ENCODE results near the gene IL17RC.

IL17RC gene

GRCh38 chr3:9916346-9916733 lies 558 bp upstream of the IL17RC start:
- no CpG with 5 or more reads among the region's 7 CpGs for WGBS (ENCODE audit: insufficient coverage, insufficient read length)
- H3K36me3 ChIP-seq (ENCODE audit: control insufficient read depth, insufficient read depth, low read length), result no peaks in the 10 kb centered on the region; the same call in 1 of the 2 replicates
- H3K4me3 ChIP-seq (ENCODE audit: low read length), result no peak overlapping the region
- no peaks in the 10 kb centered on the region for H3K9me3 ChIP-seq (ENCODE audit: control insufficient read depth, insufficient read depth, low read length)
- no peak overlapping the region for H3K27ac ChIP-seq (ENCODE audit: low read length)
- no peak for DNase-seq (ENCODE audit: low read depth, low spot score)
- peaks cover 8% of the 10 kb centered on the region for H3K4me1 ChIP-seq (ENCODE audit: control insufficient read depth, insufficient read depth, low read length)
- no peaks in the 10 kb centered on the region for H3K27me3 ChIP-seq (ENCODE audit: control insufficient read depth, insufficient read depth, low read length)

DNA sequence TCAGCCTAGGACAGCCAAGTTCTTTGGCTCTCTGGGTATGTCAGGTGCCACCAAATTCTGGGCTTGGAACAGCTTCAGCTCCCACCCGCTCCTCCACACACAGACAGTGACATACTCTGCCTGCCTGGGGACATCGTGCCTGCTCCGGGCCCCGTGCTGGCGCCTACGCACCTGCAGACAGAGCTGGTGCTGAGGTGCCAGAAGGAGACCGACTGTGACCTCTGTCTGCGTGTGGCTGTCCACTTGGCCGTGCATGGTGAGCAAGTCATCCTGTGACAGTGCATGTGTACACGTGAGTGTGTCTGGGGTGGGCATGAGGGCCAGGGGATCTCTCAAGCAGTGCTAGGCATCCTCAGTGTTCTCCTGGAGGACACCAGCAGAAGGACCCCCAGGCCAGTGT lies 922 bp downstream of the IL17RC start:
- H3K4me3 ChIP-seq (ENCODE audit: low read length), result no peak overlapping the region
- no CpG with 5 or more reads among the region's 10 CpGs for WGBS (ENCODE audit: insufficient coverage, insufficient read length)
- H3K27ac ChIP-seq (ENCODE audit: low read length), result no peak overlapping the region
- no peaks in the 10 kb centered on the region; the same call in 1 of the 2 replicates for H3K36me3 ChIP-seq (ENCODE audit: control insufficient read depth, insufficient read depth, low read length)
- DNase-seq (ENCODE audit: low read depth, low spot score), result no peak
- H3K9me3 ChIP-seq (ENCODE audit: control insufficient read depth, insufficient read depth, low read length), result no peaks in the 10 kb centered on the region
- H3K4me1 ChIP-seq (ENCODE audit: control insufficient read depth, insufficient read depth, low read length), result peaks cover 8% of the 10 kb centered on the region
- H3K27me3 ChIP-seq (ENCODE audit: control insufficient read depth, insufficient read depth, low read length), result no peaks in the 10 kb centered on the region

GRCh38 chr3:9918261-9919038 lies 1.6 kb downstream of the IL17RC start:
- whole genome bisulfite sequencing (ENCODE audit: insufficient coverage, insufficient read length), result no CpG with 5 or more reads among the region's 8 CpGs

GRCh38 chr3:9928158-9928557 lies 11.3 kb downstream of the IL17RC start:
- Histone ChIP-seq H3K27me3 (ENCODE audit: control insufficient read depth, insufficient read depth, low read length) (no peaks in the 10 kb centered on the region), H3K9me3 (ENCODE audit: control insufficient read depth, insufficient read depth, low read length) (no peaks in the 10 kb centered on the region), H3K27ac (ENCODE audit: low read length) (no peak overlapping the region), H3K36me3 (ENCODE audit: control insufficient read depth, insufficient read depth, low read length) (no peaks in the 10 kb centered on the region), H3K4me3 (ENCODE audit: low read length) (no peak overlapping the region), H3K4me1 (ENCODE audit: control insufficient read depth, insufficient read depth, low read length) (no peaks in the 10 kb centered on the region)
- no peak for DNase-seq (ENCODE audit: low read depth, low spot score)
- WGBS (ENCODE audit: insufficient coverage, insufficient read length), result no CpG with 5 or more reads among the region's 23 CpGs

More at GRCh38 chr3:9918261-9919038, 1.6 kb downstream of the IL17RC start:
- H3K36me3 ChIP-seq (ENCODE audit: control insufficient read depth, insufficient read depth, low read length), result no peaks in the 10 kb centered on the region; the same call in 1 of the 2 replicates
- H3K27me3 ChIP-seq (ENCODE audit: control insufficient read depth, insufficient read depth, low read length), result no peaks in the 10 kb centered on the region
- DNase-seq (ENCODE audit: low read depth, low spot score), result no peak
- no peak overlapping the region for H3K27ac ChIP-seq (ENCODE audit: low read length)
- no peak overlapping the region for H3K4me3 ChIP-seq (ENCODE audit: low read length)
- H3K9me3 ChIP-seq (ENCODE audit: control insufficient read depth, insufficient read depth, low read length), result no peaks in the 10 kb centered on the region
- H3K4me1 ChIP-seq (ENCODE audit: control insufficient read depth, insufficient read depth, low read length), result peaks cover 8% of the 10 kb centered on the region

DNA sequence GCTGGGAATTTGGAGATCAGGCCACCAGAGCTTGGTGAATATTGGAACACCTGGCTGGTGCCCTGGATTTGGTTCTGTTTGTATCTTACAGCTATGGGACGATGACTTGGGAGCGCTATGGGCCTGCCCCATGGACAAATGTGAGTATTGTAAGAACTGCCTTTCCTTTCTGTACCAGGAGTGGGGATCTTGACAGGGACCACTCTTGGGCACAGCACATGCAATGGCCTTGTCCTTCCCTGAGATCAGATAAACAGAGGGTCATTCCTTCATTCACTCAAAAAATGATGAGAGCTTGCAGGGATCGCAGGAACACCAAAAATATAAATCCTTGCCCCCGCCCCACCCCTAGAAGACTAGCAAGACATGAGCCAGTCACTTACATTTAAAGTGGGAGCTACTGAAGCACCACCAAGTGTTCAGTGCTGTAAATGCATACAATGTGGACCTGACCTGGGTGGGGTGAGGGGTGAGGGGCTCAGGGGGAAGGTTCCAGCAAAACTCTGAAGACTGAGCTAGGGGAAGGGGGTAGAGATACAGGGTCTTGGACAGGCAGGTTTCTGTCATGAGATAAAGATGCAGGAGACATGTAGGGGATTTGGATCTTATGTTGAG lies 14.0 kb downstream of the IL17RC start:
- DNase-seq (ENCODE audit: low read depth, low spot score), result no peak
- WGBS (ENCODE audit: insufficient coverage, insufficient read length), result no CpG with 5 or more reads among the region's 4 CpGs
- no peak overlapping the region for H3K4me3 ChIP-seq (ENCODE audit: low read length)
- H3K27ac ChIP-seq (ENCODE audit: low read length), result no peak overlapping the region
- H3K9me3 ChIP-seq (ENCODE audit: control insufficient read depth, insufficient read depth, low read length), result no peaks in the 10 kb centered on the region
- no peaks in the 10 kb centered on the region for H3K27me3 ChIP-seq (ENCODE audit: control insufficient read depth, insufficient read depth, low read length)
- 0 out of 2 replicates have a peak, but pooled peaks cover 2% of the 10 kb centered on the region for H3K4me1 ChIP-seq (ENCODE audit: control insufficient read depth, insufficient read depth, low read length)
- H3K36me3 ChIP-seq (ENCODE audit: control insufficient read depth, insufficient read depth, low read length), result no peaks in the 10 kb centered on the region

- WGBS (ENCODE audit: insufficient coverage, insufficient read length), result no CpG with 5 or more reads among the region's 13 CpGs
- no peaks in the 10 kb centered on the region for H3K9me3 ChIP-seq (ENCODE audit: control insufficient read depth, insufficient read depth, low read length)
- no peaks in the 10 kb centered on the region for H3K27me3 ChIP-seq (ENCODE audit: control insufficient read depth, insufficient read depth, low read length)
- no peak for DNase-seq (ENCODE audit: low read depth, low spot score)
- H3K4me3 ChIP-seq (ENCODE audit: low read length), result peak overlapping the region; percentile 80; the same call in 1 of the 2 replicates
- H3K4me1 ChIP-seq (ENCODE audit: control insufficient read depth, insufficient read depth, low read length), result 0 out of 2 replicates have a peak, but pooled peaks cover 2% of the 10 kb centered on the region
- no peaks in the 10 kb centered on the region for H3K36me3 ChIP-seq (ENCODE audit: control insufficient read depth, insufficient read depth, low read length)
- H3K27ac ChIP-seq (ENCODE audit: low read length), result no peak overlapping the region
Measured at GRCh38 chr3:9932535-9932842, 15.6 kb downstream of the IL17RC start.

- Histone ChIP-seq H3K4me3 (ENCODE audit: low read length) (peak overlapping the region; percentile 80; the same call in 1 of the 2 replicates), H3K4me1 (ENCODE audit: control insufficient read depth, insufficient read depth, low read length) (0 out of 2 replicates have a peak, but pooled peaks cover 2% of the 10 kb centered on the region), H3K27ac (ENCODE audit: low read length) (no peak overlapping the region), H3K27me3 (ENCODE audit: control insufficient read depth, insufficient read depth, low read length) (no peaks in the 10 kb centered on the region), H3K36me3 (ENCODE audit: control insufficient read depth, insufficient read depth, low read length) (no peaks in the 10 kb centered on the region), H3K9me3 (ENCODE audit: control insufficient read depth, insufficient read depth, low read length) (no peaks in the 10 kb centered on the region)
- WGBS (ENCODE audit: insufficient coverage, insufficient read length), result no CpG with 5 or more reads among the region's 77 CpGs
- DNase-seq (ENCODE audit: low read depth, low spot score), result no peak
Measured at GRCh38 chr3:9932843-9933560, 16.1 kb downstream of the IL17RC start.

- Histone ChIP-seq H3K27ac (ENCODE audit: low read length) (no peak within 1 kb of the TSS), H3K9me3 (ENCODE audit: control insufficient read depth, insufficient read depth, low read length) (no peaks in the 10 kb centered on the region)
- no CpG with 5 or more reads among the region's 50 CpGs for WGBS (ENCODE audit: insufficient coverage, insufficient read length)
Measured at GRCh38 chr3:9933561-9934234, 16.8 kb downstream of the IL17RC start, which contains the start of gene CRELD1. Gene CRELD1, plus strand, starts transcription at chr3:9933834. Its CDS starts 605 bp downstream, at chr3:9934439.

GRCh38 chr3:9934235-9934621 lies 17.3 kb downstream of the IL17RC start:
- Histone ChIP-seq H3K27ac (ENCODE audit: low read length) (no peak overlapping the region), H3K27me3 (ENCODE audit: control insufficient read depth, insufficient read depth, low read length) (no peaks in the 10 kb centered on the region), H3K4me1 (ENCODE audit: control insufficient read depth, insufficient read depth, low read length) (0 out of 2 replicates have a peak, but pooled peaks cover 2% of the 10 kb centered on the region), H3K36me3 (ENCODE audit: control insufficient read depth, insufficient read depth, low read length) (no peaks in the 10 kb centered on the region), H3K4me3 (ENCODE audit: low read length) (peak overlapping the region; percentile 80; the same call in 1 of the 2 replicates), H3K9me3 (ENCODE audit: control insufficient read depth, insufficient read depth, low read length) (no peaks in the 10 kb centered on the region)
- no CpG with 5 or more reads among the region's 11 CpGs for WGBS (ENCODE audit: insufficient coverage, insufficient read length)
- DNase-seq (ENCODE audit: low read depth, low spot score), result no peak

More at GRCh38 chr3:9933561-9934234, 16.8 kb downstream of the IL17RC start, which contains the start of gene CRELD1:
- H3K36me3 ChIP-seq (ENCODE audit: control insufficient read depth, insufficient read depth, low read length), result no peaks in the 10 kb centered on the region
- 0 out of 2 replicates have a peak, but pooled peaks cover 2% of the 10 kb centered on the region for H3K4me1 ChIP-seq (ENCODE audit: control insufficient read depth, insufficient read depth, low read length)
- peak within 1 kb of the TSS; percentile 80; the same call in 1 of the 2 replicates for H3K4me3 ChIP-seq (ENCODE audit: low read length)
- DNase-seq (ENCODE audit: low read depth, low spot score), result no peak
- H3K27me3 ChIP-seq (ENCODE audit: control insufficient read depth, insufficient read depth, low read length), result no peaks in the 10 kb centered on the region

- no peak overlapping the region for H3K27ac ChIP-seq (ENCODE audit: low read length)
- H3K4me1 ChIP-seq (ENCODE audit: control insufficient read depth, insufficient read depth, low read length), result 0 out of 2 replicates have a peak, but pooled peaks cover 2% of the 10 kb centered on the region
- no peaks in the 10 kb centered on the region for H3K36me3 ChIP-seq (ENCODE audit: control insufficient read depth, insufficient read depth, low read length)
- no peaks in the 10 kb centered on the region for H3K9me3 ChIP-seq (ENCODE audit: control insufficient read depth, insufficient read depth, low read length)
- no CpG with 5 or more reads among the region's 4 CpGs for WGBS (ENCODE audit: insufficient coverage, insufficient read length)
- no peaks in the 10 kb centered on the region for H3K27me3 ChIP-seq (ENCODE audit: control insufficient read depth, insufficient read depth, low read length)
- H3K4me3 ChIP-seq (ENCODE audit: low read length), result no peak overlapping the region
- no peak for DNase-seq (ENCODE audit: low read depth, low spot score)
Measured at GRCh38 chr3:9934993-9935392, 18.1 kb downstream of the IL17RC start.
